GM21367 (cell line): ENCODE measurements around the gene THOC5.
"Not testable (repeated sequence)": the region's sequence is repeated elsewhere in the genome, so short reads cannot be mapped to it uniquely, and the experiment has no call there.

Source experiments
- ATAC-seq: cut with Tn5 transposase; IDR thresholded peaks from one replicate; pipeline ENCODE4 v1.9.1; 2021; ENCODE audit not compliant: unreplicated experiment

Gene THOC5

GRCh38 chr22:29511126-29511862, 42.3 kb downstream of the THOC5 start:
- ATAC-seq = no peak

- no peak for ATAC-seq
These were observed 43.0 kb downstream of the THOC5 start for GRCh38 chr22:29510542-29510941.

GRCh38 chr22:29509815-29510214, 43.7 kb downstream of the THOC5 start:
- no peak for ATAC-seq

GRCh38 chr22:29509298-29509697, 44.3 kb downstream of the THOC5 start:
- ATAC-seq = no peak

- ATAC-seq = no peak
These were observed 49.7 kb downstream of the THOC5 start for GRCh38 chr22:29503811-29504372.

GRCh38 chr22:29499852-29500251, 53.7 kb downstream of the THOC5 start:
- ATAC-seq = no peak

GRCh38 chr22:29493636-29494035, 59.9 kb downstream of the THOC5 start:
- no peak for ATAC-seq

- ATAC-seq = no peak
These were observed 62.5 kb downstream of the THOC5 start for GRCh38 chr22:29491012-29491411.

- not testable (repeated sequence) for ATAC-seq
These were observed 64.3 kb downstream of the THOC5 start for GRCh38 chr22:29489127-29489780.

GRCh38 chr22:29487426-29487986, 66.1 kb downstream of the THOC5 start:
- ATAC-seq = no peak

GRCh38 chr22:29485448-29485847, 68.1 kb downstream of the THOC5 start:
- no peak for ATAC-seq

GRCh38 chr22:29484642-29485041, 68.9 kb downstream of the THOC5 start:
- ATAC-seq = no peak

GRCh38 chr22:29483254-29483653, 70.3 kb downstream of the THOC5 start:
- ATAC-seq = no peak

- no peak for ATAC-seq
These were observed 70.8 kb downstream of the THOC5 start for GRCh38 chr22:29482726-29483125.

GRCh38 chr22:29482253-29482652, 71.3 kb downstream of the THOC5 start:
- ATAC-seq = no peak

GRCh38 chr22:29481265-29482000, 72.1 kb downstream of the THOC5 start:
- ATAC-seq = no peak

- ATAC-seq = no peak
These were observed 72.9 kb downstream of the THOC5 start for GRCh38 chr22:29480512-29481264.

GRCh38 chr22:29480262-29480511, 73.4 kb downstream of the THOC5 start:
- no peak for ATAC-seq

- ATAC-seq = no peak
These were observed 73.9 kb downstream of the THOC5 start, which contains the start of gene NEFH for GRCh38 chr22:29479417-29480261. NEFH (plus strand) TSS chr22:29480218; CDS start chr22:29480263, 45 bp downstream.
